PFSK-1 (cell line): ENCODE results near the gene RIN3.

Experiments
- FOXP2 ChIP-seq: optimal IDR thresholded peaks from 2 replicates; pipeline ENCODE3; 2011; ENCODE audit warnings: borderline replicate concordance, control low read depth, inconsistent platforms; ENCODE audit not compliant: insufficient read depth; ENCODE audit errors: extremely low read length, extremely low read depth
- POLR2AphosphoS5 ChIP-seq: IDR thresholded peaks from 2 replicates; pipeline ENCODE4 v1.6.1; 2012; ENCODE audit warnings: low read depth, mild to moderate bottlenecking, control low read depth, low read length, moderate library complexity
- SIN3A ChIP-seq: IDR thresholded peaks from 2 replicates; pipeline ENCODE4 v1.6.1; 2012; ENCODE audit warnings: mild to moderate bottlenecking, low read length, moderate library complexity, borderline replicate concordance; ENCODE audit not compliant: insufficient read depth
- TAF1 ChIP-seq: IDR thresholded peaks from 2 replicates; pipeline ENCODE4 v1.6.1; 2012; ENCODE audit warnings: low read length, control low read depth, borderline replicate concordance; ENCODE audit not compliant: insufficient read depth
- TF ChIP-seq, protein P1 (sequence below), 2 experiments: IDR thresholded peaks; 2 replicates each; pipeline versions ENCODE4 v1.6.1 to v1.8.0; 2011 to 2012; ENCODE audit warnings: low read depth in 2 of 2, low read length in 2 of 2, control low read depth in 1 of 2, inconsistent platforms in 1 of 2, mild to moderate bottlenecking in 1 of 2, moderate library complexity in 1 of 2; ENCODE audit not compliant: insufficient read depth in 1 of 2

The RIN3 gene

GRCh38 chr14:92709340-92710000, 195.9 kb downstream of the RIN3 start:
- TF ChIP-seq FOXP2 (no peak), POLR2AphosphoS5 (no peak), TAF1 (no peak), SIN3A (no peak)
- TF ChIP-seq, protein P1, sequence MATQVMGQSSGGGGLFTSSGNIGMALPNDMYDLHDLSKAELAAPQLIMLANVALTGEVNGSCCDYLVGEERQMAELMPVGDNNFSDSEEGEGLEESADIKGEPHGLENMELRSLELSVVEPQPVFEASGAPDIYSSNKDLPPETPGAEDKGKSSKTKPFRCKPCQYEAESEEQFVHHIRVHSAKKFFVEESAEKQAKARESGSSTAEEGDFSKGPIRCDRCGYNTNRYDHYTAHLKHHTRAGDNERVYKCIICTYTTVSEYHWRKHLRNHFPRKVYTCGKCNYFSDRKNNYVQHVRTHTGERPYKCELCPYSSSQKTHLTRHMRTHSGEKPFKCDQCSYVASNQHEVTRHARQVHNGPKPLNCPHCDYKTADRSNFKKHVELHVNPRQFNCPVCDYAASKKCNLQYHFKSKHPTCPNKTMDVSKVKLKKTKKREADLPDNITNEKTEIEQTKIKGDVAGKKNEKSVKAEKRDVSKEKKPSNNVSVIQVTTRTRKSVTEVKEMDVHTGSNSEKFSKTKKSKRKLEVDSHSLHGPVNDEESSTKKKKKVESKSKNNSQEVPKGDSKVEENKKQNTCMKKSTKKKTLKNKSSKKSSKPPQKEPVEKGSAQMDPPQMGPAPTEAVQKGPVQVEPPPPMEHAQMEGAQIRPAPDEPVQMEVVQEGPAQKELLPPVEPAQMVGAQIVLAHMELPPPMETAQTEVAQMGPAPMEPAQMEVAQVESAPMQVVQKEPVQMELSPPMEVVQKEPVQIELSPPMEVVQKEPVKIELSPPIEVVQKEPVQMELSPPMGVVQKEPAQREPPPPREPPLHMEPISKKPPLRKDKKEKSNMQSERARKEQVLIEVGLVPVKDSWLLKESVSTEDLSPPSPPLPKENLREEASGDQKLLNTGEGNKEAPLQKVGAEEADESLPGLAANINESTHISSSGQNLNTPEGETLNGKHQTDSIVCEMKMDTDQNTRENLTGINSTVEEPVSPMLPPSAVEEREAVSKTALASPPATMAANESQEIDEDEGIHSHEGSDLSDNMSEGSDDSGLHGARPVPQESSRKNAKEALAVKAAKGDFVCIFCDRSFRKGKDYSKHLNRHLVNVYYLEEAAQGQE (IDR thresholded peaks at IDR 0.05; ENCODE audit: insufficient read depth in 1 of 2, low read depth in 2 of 2, low read length in 2 of 2): no peak

- TF ChIP-seq TAF1 (no peak), SIN3A (no peak), POLR2AphosphoS5 (no peak), FOXP2 (no peak)
- TF ChIP-seq, protein P1 (IDR thresholded peaks at IDR 0.05; ENCODE audit: insufficient read depth in 1 of 2, low read depth in 2 of 2, low read length in 2 of 2): no peak
Measured at GRCh38 chr14:92710001-92710341, 196.4 kb downstream of the RIN3 start.

DNA sequence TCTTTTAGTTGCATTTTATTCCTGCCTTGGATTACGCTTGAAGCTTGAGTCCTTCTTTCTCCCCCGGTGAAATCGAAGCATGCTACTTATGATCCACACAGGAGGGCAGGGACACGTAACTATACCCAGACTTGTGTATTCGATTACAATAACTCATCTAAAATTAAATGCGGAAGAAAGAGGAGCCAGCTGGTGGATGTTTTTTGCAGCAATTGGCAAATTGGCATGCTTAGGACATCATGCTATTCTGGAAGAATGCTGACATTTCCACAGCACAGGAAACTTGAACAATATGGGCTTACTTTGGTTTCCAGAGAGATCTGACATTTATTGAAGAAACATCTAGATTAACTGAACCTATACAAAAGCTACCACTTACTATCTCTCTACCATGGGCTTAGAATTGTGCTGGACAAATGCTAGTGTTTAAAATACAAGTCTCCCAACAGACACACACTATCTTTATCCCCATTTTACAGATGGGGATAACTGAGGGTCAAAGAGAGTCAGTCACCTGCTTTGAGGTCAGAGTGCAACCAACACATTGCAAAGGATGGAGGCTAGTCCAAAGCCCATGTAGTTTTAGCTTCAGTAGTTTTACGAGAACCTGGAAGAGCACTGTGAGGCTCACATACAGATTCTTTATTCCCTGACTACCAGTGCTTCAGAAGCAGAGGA, 198.5 kb downstream of the RIN3 start:
- TF ChIP-seq POLR2AphosphoS5 (no peak), FOXP2 (no peak), SIN3A (no peak), TAF1 (no peak)
- TF ChIP-seq, protein P1 (IDR thresholded peaks at IDR 0.05; ENCODE audit: insufficient read depth in 1 of 2, low read depth in 2 of 2, low read length in 2 of 2): no peak

- no peak for TF ChIP-seq POLR2AphosphoS5
- TF ChIP-seq, protein P1 (IDR thresholded peaks at IDR 0.05; ENCODE audit: insufficient read depth in 1 of 2, low read depth in 2 of 2, low read length in 2 of 2): no peak
- TF ChIP-seq FOXP2: no peak
- TF ChIP-seq SIN3A: no peak
- TF ChIP-seq TAF1: no peak
Measured at GRCh38 chr14:92712654-92713051, 199.1 kb downstream of the RIN3 start.

GRCh38 chr14:92716131-92716530, 202.6 kb downstream of the RIN3 start:
- TF ChIP-seq SIN3A (no peak), FOXP2 (no peak), POLR2AphosphoS5 (no peak), TAF1 (no peak)
- TF ChIP-seq, protein P1 (IDR thresholded peaks at IDR 0.05; ENCODE audit: insufficient read depth in 1 of 2, low read depth in 2 of 2, low read length in 2 of 2): no peak
